Measurements from ENCODE around the gene RBM33.
A peak's percentile ranks its signal among the peaks of the same experiment; 100 is the strongest.

RBM33 gene

DNA sequence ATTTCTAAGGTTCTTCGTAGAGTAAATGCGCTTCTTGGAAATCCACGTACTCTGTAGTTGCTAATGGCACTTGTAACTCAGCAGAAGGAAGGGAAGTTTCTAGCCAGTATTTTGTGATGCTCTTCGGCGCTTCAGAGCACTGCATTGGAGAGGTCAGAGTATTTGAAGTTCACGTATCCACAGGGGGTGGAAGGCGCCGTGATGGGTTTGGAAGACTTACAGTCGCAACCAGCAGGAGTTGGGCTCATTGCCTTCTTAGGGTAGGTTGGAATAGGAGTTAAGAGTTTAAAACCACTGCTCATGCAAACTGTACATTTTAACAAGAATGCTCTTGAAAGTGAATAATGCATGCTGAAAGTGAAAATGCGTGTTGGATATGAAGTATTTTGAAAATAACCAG, 118.7 kb downstream of the RBM33 start:
- Histone ChIP-seq H3K4me1 (ENCODE audit: control insufficient read depth, insufficient read depth, low read depth, low read length) (peaks cover 34% of the 10 kb centered on the region), H3K4me3 (ENCODE audit: insufficient read depth in 1 of 2, low read depth in 1 of 2, low read length in 2 of 2) (no peak overlapping the region), H3K18ac (ENCODE audit: low read depth in 1 of 2, low read length in 2 of 2) (no peak overlapping the region), H3K9me3 (ENCODE audit: control insufficient read depth, low read length) (no peaks in the 10 kb centered on the region), H3K79me1 (replicated peaks; ENCODE audit: low read length, poor library complexity, severe bottlenecking) (peaks cover 27% of the 10 kb centered on the region), H2AK5ac (ENCODE audit: low read length, severe bottlenecking) (peak overlapping the region; percentile 46), H2BK12ac (ENCODE audit: low read length in 2 of 2) (peak overlapping the region in 1 of 2 experiments; percentile 49), H3K27ac (ENCODE audit: low read length, poor library complexity, severe bottlenecking) (peak overlapping the region; percentile 96), H3K36me3 (ENCODE audit: control insufficient read depth in 1 of 2, insufficient read depth in 2 of 2, low read depth in 1 of 2, low read length in 2 of 2) (peaks cover 34 to 59% of the 10 kb centered on the region in 2 experiments), H4K8ac (ENCODE audit: low read length) (no peak overlapping the region), H3K27me3 (ENCODE audit: control insufficient read depth in 1 of 2, insufficient read depth in 1 of 2, low read length in 2 of 2) (no peaks in the 10 kb centered on the region), H2AFZ (ENCODE audit: low read depth, low read length) (no peak overlapping the region), H3K4me2 (ENCODE audit: low read length, poor library complexity, severe bottlenecking) (no peak overlapping the region), H3K9ac (ENCODE audit: low read length) (no peak overlapping the region), H3K4ac (ENCODE audit: low read depth in 1 of 2, low read length in 2 of 2) (no peak overlapping the region), H2BK5ac (ENCODE audit: low read depth, low read length, poor library complexity, severe bottlenecking) (no peak overlapping the region), H4K91ac (ENCODE audit: low read length) (no peak overlapping the region), H2BK15ac (ENCODE audit: low read depth, poor library complexity, severe bottlenecking) (no peak overlapping the region), H3K23ac (ENCODE audit: low read length in 2 of 2) (no peak overlapping the region), H2BK120ac (ENCODE audit: low read depth, low read length) (no peak overlapping the region), H3K14ac (ENCODE audit: low read length in 2 of 2) (no peak overlapping the region)
- WGBS = 85% methylated on average over 9 of the region's 10 CpGs
- DNase-seq = no peak

DNA sequence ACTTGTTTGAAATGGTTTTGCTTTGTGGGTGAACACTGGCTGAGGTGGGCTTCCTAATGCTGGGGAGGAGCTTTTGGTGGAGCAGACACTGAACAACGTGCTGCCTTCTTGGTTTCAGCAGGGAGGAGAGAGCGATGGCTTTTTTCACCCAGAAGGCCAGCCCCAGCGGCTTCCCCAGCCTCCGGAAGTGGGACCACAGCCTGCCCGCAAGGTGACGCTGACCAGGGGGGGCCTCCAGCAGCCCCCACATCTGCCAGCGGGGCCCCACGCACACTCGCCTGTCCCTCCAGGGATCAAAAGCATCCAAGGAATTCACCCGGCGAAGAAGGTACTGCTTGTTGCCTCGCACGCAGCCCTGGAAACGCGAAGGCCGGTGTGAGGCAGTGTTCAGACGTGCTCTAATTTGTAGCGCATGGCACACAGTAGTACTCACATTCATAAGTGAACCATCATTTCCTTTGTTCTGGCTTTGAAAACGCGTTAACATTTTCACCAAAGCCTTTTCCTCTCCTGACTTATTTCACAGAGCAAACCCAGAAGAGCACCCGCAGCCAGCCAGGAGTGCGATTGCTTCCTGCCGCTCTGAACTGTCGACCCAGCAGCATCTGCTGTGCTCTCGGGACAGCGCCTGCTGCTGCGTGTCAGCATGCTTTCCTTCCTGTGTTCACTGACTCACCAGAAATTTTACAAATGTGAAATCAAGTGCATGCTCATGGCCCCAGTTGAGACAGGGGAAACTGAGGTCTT, 119.4 kb downstream of the RBM33 start:
- Histone ChIP-seq H2BK15ac (ENCODE audit: low read depth, poor library complexity, severe bottlenecking) (no peak overlapping the region), H4K91ac (ENCODE audit: low read length) (peak overlapping the region; percentile 35)
- 25% methylated on average over 25 of the region's 27 CpGs for WGBS

GRCh38 chr7:155764438-155764793, 120.0 kb downstream of the RBM33 start:
- H3K14ac ChIP-seq (ENCODE audit: low read length in 2 of 2) = no peak overlapping the region
- no peaks in the 10 kb centered on the region for H3K9me3 ChIP-seq (ENCODE audit: control insufficient read depth, low read length)
- peak overlapping the region; percentile 47 for H2AK5ac ChIP-seq (ENCODE audit: low read length, severe bottlenecking)
- no peak overlapping the region for H3K4ac ChIP-seq (ENCODE audit: low read depth in 1 of 2, low read length in 2 of 2)
- H3K4me3 ChIP-seq (ENCODE audit: insufficient read depth in 1 of 2, low read depth in 1 of 2, low read length in 2 of 2) = no peak overlapping the region
- peak overlapping the region in 1 of 2 experiments; percentile 9 for H3K18ac ChIP-seq (ENCODE audit: low read depth in 1 of 2, low read length in 2 of 2)
- H2BK12ac ChIP-seq (ENCODE audit: low read length in 2 of 2) = no peak overlapping the region
- no peak overlapping the region for H2BK15ac ChIP-seq (ENCODE audit: low read depth, poor library complexity, severe bottlenecking)
- WGBS = 43% methylated on average over 5 of the region's 7 CpGs
- H2BK120ac ChIP-seq (ENCODE audit: low read depth, low read length) = no peak overlapping the region
- H3K9ac ChIP-seq (ENCODE audit: low read length) = no peak overlapping the region
- H2AFZ ChIP-seq (ENCODE audit: low read depth, low read length) = no peak overlapping the region
- peaks cover 24% of the 10 kb centered on the region for H3K79me1 ChIP-seq (replicated peaks; ENCODE audit: low read length, poor library complexity, severe bottlenecking)
- peaks cover 33% of the 10 kb centered on the region for H3K4me1 ChIP-seq (ENCODE audit: control insufficient read depth, insufficient read depth, low read depth, low read length)
- H3K36me3 ChIP-seq (ENCODE audit: control insufficient read depth in 1 of 2, insufficient read depth in 2 of 2, low read depth in 1 of 2, low read length in 2 of 2) = peaks cover 31 to 64% of the 10 kb centered on the region in 2 experiments
- H3K23ac ChIP-seq (ENCODE audit: low read length in 2 of 2) = no peak overlapping the region
- no peak overlapping the region for H2BK5ac ChIP-seq (ENCODE audit: low read depth, low read length, poor library complexity, severe bottlenecking)
- no peaks in the 10 kb centered on the region for H3K27me3 ChIP-seq (ENCODE audit: control insufficient read depth in 1 of 2, insufficient read depth in 1 of 2, low read length in 2 of 2)
- no peak for DNase-seq
- H4K8ac ChIP-seq (ENCODE audit: low read length) = no peak overlapping the region
- H4K91ac ChIP-seq (ENCODE audit: low read length) = peak overlapping the region; percentile 44
- H3K4me2 ChIP-seq (ENCODE audit: low read length, poor library complexity, severe bottlenecking) = peak overlapping the region; percentile 73
- H3K27ac ChIP-seq (ENCODE audit: low read length, poor library complexity, severe bottlenecking) = peak overlapping the region; percentile 96

More for the DNA sequence above, 119.4 kb downstream of the RBM33 start:
- DNase-seq = peak; percentile 86
- H3K27ac ChIP-seq (ENCODE audit: low read length, poor library complexity, severe bottlenecking) = peak overlapping the region; percentile 96
- H3K9ac ChIP-seq (ENCODE audit: low read length) = no peak overlapping the region
- H2BK120ac ChIP-seq (ENCODE audit: low read depth, low read length) = no peak overlapping the region
- peak overlapping the region in 1 of 2 experiments; percentile 74 for H3K23ac ChIP-seq (ENCODE audit: low read length in 2 of 2)
- H2BK5ac ChIP-seq (ENCODE audit: low read depth, low read length, poor library complexity, severe bottlenecking) = peak overlapping the region; percentile 19
- H3K4me3 ChIP-seq (ENCODE audit: insufficient read depth in 1 of 2, low read depth in 1 of 2, low read length in 2 of 2) = peak overlapping the region in 1 of 2 experiments; percentile 29
- H3K4me2 ChIP-seq (ENCODE audit: low read length, poor library complexity, severe bottlenecking) = peak overlapping the region; percentile 73
- peak overlapping the region; percentile 16 to 46 for H3K18ac ChIP-seq (ENCODE audit: low read depth in 1 of 2, low read length in 2 of 2)
- peak overlapping the region; percentile 3 for H4K8ac ChIP-seq (ENCODE audit: low read length)
- no peaks in the 10 kb centered on the region for H3K9me3 ChIP-seq (ENCODE audit: control insufficient read depth, low read length)
- peak overlapping the region; percentile 1 for H2AK5ac ChIP-seq (ENCODE audit: low read length, severe bottlenecking)
- peak overlapping the region in 1 of 2 experiments; percentile 54 for H2BK12ac ChIP-seq (ENCODE audit: low read length in 2 of 2)
- peaks cover 24% of the 10 kb centered on the region for H3K79me1 ChIP-seq (replicated peaks; ENCODE audit: low read length, poor library complexity, severe bottlenecking)
- peak overlapping the region in 1 of 2 experiments; percentile 74 for H3K14ac ChIP-seq (ENCODE audit: low read length in 2 of 2)
- H3K4me1 ChIP-seq (ENCODE audit: control insufficient read depth, insufficient read depth, low read depth, low read length) = peaks cover 30% of the 10 kb centered on the region
- H2AFZ ChIP-seq (ENCODE audit: low read depth, low read length) = no peak overlapping the region
- H3K36me3 ChIP-seq (ENCODE audit: control insufficient read depth in 1 of 2, insufficient read depth in 2 of 2, low read depth in 1 of 2, low read length in 2 of 2) = peaks cover 31 to 60% of the 10 kb centered on the region in 2 experiments
- no peaks in the 10 kb centered on the region for H3K27me3 ChIP-seq (ENCODE audit: control insufficient read depth in 1 of 2, insufficient read depth in 1 of 2, low read length in 2 of 2)
- H3K4ac ChIP-seq (ENCODE audit: low read depth in 1 of 2, low read length in 2 of 2) = peak overlapping the region in 1 of 2 experiments; percentile 86

DNA sequence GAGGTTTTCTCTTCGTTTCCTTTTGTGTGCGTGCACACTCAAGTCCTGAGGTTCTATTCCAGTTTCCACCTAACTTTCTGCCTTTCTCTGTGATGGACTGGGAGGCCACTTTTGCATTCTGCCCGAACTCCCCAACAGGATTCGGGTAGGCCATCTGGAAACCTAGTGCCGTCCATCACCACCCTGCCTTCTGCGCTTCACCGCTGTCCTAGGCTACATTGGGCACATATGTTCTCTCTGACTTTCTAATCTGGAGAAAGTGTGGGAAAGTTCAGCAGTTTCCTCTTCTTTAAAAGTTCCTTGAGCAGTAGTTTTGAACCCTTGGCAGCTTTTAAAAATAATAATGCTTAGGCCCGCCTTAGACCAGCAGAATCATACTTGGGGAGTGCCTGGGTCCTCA, 121.0 kb downstream of the RBM33 start:
- no peak overlapping the region for H2BK15ac ChIP-seq (ENCODE audit: low read depth, poor library complexity, severe bottlenecking)
- no peak overlapping the region for H4K91ac ChIP-seq (ENCODE audit: low read length)
- peak overlapping the region; percentile 67 for H3K27ac ChIP-seq (ENCODE audit: low read length, poor library complexity, severe bottlenecking)
- no peak for DNase-seq
- H2AK5ac ChIP-seq (ENCODE audit: low read length, severe bottlenecking) = peak overlapping the region; percentile 78
- H3K4me2 ChIP-seq (ENCODE audit: low read length, poor library complexity, severe bottlenecking) = no peak overlapping the region
- no peak overlapping the region for H2BK120ac ChIP-seq (ENCODE audit: low read depth, low read length)
- no peak overlapping the region for H3K4me3 ChIP-seq (ENCODE audit: insufficient read depth in 1 of 2, low read depth in 1 of 2, low read length in 2 of 2)
- peaks cover 21% of the 10 kb centered on the region for H3K79me1 ChIP-seq (replicated peaks; ENCODE audit: low read length, poor library complexity, severe bottlenecking)
- H3K36me3 ChIP-seq (ENCODE audit: control insufficient read depth in 1 of 2, insufficient read depth in 2 of 2, low read depth in 1 of 2, low read length in 2 of 2) = peaks cover 31 to 65% of the 10 kb centered on the region in 2 experiments
- no peak overlapping the region for H2AFZ ChIP-seq (ENCODE audit: low read depth, low read length)
- no peak overlapping the region for H3K4ac ChIP-seq (ENCODE audit: low read depth in 1 of 2, low read length in 2 of 2)
- 63% methylated on average over 8 of the region's 8 CpGs for WGBS
- H3K23ac ChIP-seq (ENCODE audit: low read length in 2 of 2) = no peak overlapping the region
- peaks cover 38% of the 10 kb centered on the region for H3K4me1 ChIP-seq (ENCODE audit: control insufficient read depth, insufficient read depth, low read depth, low read length)
- no peak overlapping the region for H3K14ac ChIP-seq (ENCODE audit: low read length in 2 of 2)
- no peak overlapping the region for H3K18ac ChIP-seq (ENCODE audit: low read depth in 1 of 2, low read length in 2 of 2)
- H2BK12ac ChIP-seq (ENCODE audit: low read length in 2 of 2) = no peak overlapping the region
- no peaks in the 10 kb centered on the region for H3K27me3 ChIP-seq (ENCODE audit: control insufficient read depth in 1 of 2, insufficient read depth in 1 of 2, low read length in 2 of 2)
- H3K9ac ChIP-seq (ENCODE audit: low read length) = no peak overlapping the region
- H4K8ac ChIP-seq (ENCODE audit: low read length) = no peak overlapping the region
- H3K9me3 ChIP-seq (ENCODE audit: control insufficient read depth, low read length) = no peaks in the 10 kb centered on the region
- H2BK5ac ChIP-seq (ENCODE audit: low read depth, low read length, poor library complexity, severe bottlenecking) = no peak overlapping the region
